B cell (primary cell): Measurements from ENCODE around the gene PPOX. TPM values are rescaled to one million over a fixed set of nuclear protein-coding genes. Genes with fewer than 3 reads are reported as not detected.
A peak's percentile ranks its signal among the peaks of the same experiment; 100 is the strongest.

Source experiments
- ATAC-seq: fragments of 200-7000 bp; cut with Tn5 transposase; one replicate; pipeline ENCODE4 v1.10.0; 2021; ENCODE audit warnings: low read depth, mild to moderate bottlenecking, moderate number of reproducible peaks, moderate library complexity
- CTCF ChIA-PET: fragments of 350-600 bp; sonication (Branson Sonifier 250); formaldehyde crosslinking; loops from one replicate; lab custom pipeline; 2021; ENCODE audit warnings: antibody characterized with exemption, inconsistent platforms; lab: Charles Lee
- POLR2A ChIA-PET: fragments of 350-600 bp; sonication (Branson Sonifier 250); formaldehyde crosslinking; loops from one replicate; lab custom pipeline; 2021; ENCODE audit warnings: antibody characterized with exemption; lab: Charles Lee
- DNase-seq: peaks from one replicate; pipeline ENCODE4 v3.0.0; 2013
- H2AFZ ChIP-seq: 2 replicates; pipeline ENCODE4 v1.6.1; 2012; ENCODE audit warnings: mild to moderate bottlenecking, low read depth, low read length; ENCODE audit not compliant: insufficient read depth, poor library complexity, severe bottlenecking
- H3K27ac ChIP-seq, 2 donors: 1 replicate in 1 of 2; 2 replicates in 1 of 2; pipeline ENCODE4 v1.5.1; 2012 to 2013; ENCODE audit warnings: low read length in 2 of 2, mild to moderate bottlenecking in 2 of 2, moderate library complexity in 1 of 2
- H3K27me3 ChIP-seq, 4 experiments: fragments of 200-600 bp in 1 of 4; sonication (generic) in 1 of 4; replicated peaks in 1 of 4; 1 replicate in 2 of 4; 2 replicates in 2 of 4; pipeline versions ENCODE4 v1.6.1 to v1.7.0; 2013 to 2016; ENCODE audit warnings: low read length in 3 of 4, mild to moderate bottlenecking in 2 of 4, mixed read lengths in 1 of 4, moderate library complexity in 1 of 4; ENCODE audit not compliant: insufficient read depth in 4 of 4, control insufficient read depth in 3 of 4; ENCODE audit errors: control extremely low read depth in 1 of 4
- H3K36me3 ChIP-seq, 2 experiments: replicated peaks in 1 of 2; 1 replicate in 1 of 2; 2 replicates in 1 of 2; pipeline versions ENCODE4 v1.6.1 to v1.7.1; 2013; ENCODE audit warnings: low read length in 1 of 2; ENCODE audit not compliant: insufficient read depth in 2 of 2, control insufficient read depth in 1 of 2; ENCODE audit errors: control extremely low read depth in 1 of 2, extremely low read depth in 1 of 2
- H3K4me1 ChIP-seq, 2 donors: fragments of 200-600 bp in 1 of 2; sonication (generic) in 1 of 2; 1 replicate in 1 of 2; 2 replicates in 1 of 2; pipeline versions ENCODE4 v1.5.1 to v1.6.1; 2013 to 2017; ENCODE audit warnings: low read length in 2 of 2; ENCODE audit not compliant: control insufficient read depth in 2 of 2, insufficient read depth in 2 of 2
- H3K4me2 ChIP-seq: replicated peaks from 2 replicates; pipeline ENCODE3; 2012; ENCODE audit warnings: mild to moderate bottlenecking, low read depth, low read length; ENCODE audit not compliant: poor library complexity, severe bottlenecking
- H3K4me3 ChIP-seq, 5 experiments: fragments of 200-600 bp in 1 of 5; sonication (generic) in 1 of 5; 1 replicate in 3 of 5; 2 replicates in 2 of 5; pipeline versions ENCODE4 v1.5.1 to v1.7.0; 2011 to 2016; ENCODE audit warnings: low read length in 4 of 5, mild to moderate bottlenecking in 4 of 5, low read depth in 2 of 5, control low read depth in 1 of 5, moderate library complexity in 1 of 5; ENCODE audit not compliant: insufficient read depth in 1 of 5; ENCODE audit errors: control extremely low read depth in 1 of 5, extremely low read depth in 1 of 5
- H3K79me2 ChIP-seq: fragments of 200-600 bp; sonication (generic); one replicate; pipeline ENCODE4 v1.6.0; 2016; ENCODE audit warnings: low read length; ENCODE audit not compliant: control insufficient read depth, insufficient read depth
- H3K9ac ChIP-seq: fragments of 200-600 bp; sonication (generic); 2 replicates; pipeline ENCODE4 v1.6.1; 2017; ENCODE audit warnings: mild to moderate bottlenecking, low read length, moderate library complexity
- H3K9me3 ChIP-seq, 3 donors: one replicate each; pipeline versions ENCODE4 v1.6.1 to v1.7.1; 2013; ENCODE audit warnings: low read length in 2 of 3; ENCODE audit not compliant: control insufficient read depth in 2 of 3, insufficient read depth in 1 of 3; ENCODE audit errors: control extremely low read depth in 1 of 3
- H4K20me1 ChIP-seq: 2 replicates; pipeline ENCODE4 v1.6.0; 2012; ENCODE audit warnings: mild to moderate bottlenecking, low read length; ENCODE audit not compliant: insufficient read depth, control insufficient read depth, poor library complexity, severe bottlenecking
- H3K27ac Mint-ChIP-seq: one replicate; pipeline ENCODE4 v1.8.0; 2021; ENCODE audit warnings: mixed read lengths
- H3K27me3 Mint-ChIP-seq: one replicate; pipeline ENCODE4 v1.8.0; 2021; ENCODE audit warnings: mixed read lengths
- H3K4me1 Mint-ChIP-seq: one replicate; pipeline ENCODE4 v1.8.0; 2021; ENCODE audit warnings: mixed read lengths
- H3K4me3 Mint-ChIP-seq: one replicate; pipeline ENCODE4 v1.8.0; 2021; ENCODE audit warnings: mixed read lengths
- H3K9me3 Mint-ChIP-seq: one replicate; pipeline ENCODE4 v1.8.0; 2022; ENCODE audit warnings: mixed read lengths; ENCODE audit not compliant: insufficient read depth
- EZH2 ChIP-seq: IDR thresholded peaks from 2 replicates; pipeline ENCODE4 v1.6.1; 2012; ENCODE audit warnings: borderline replicate concordance, low read depth, mild to moderate bottlenecking, moderate library complexity, low read length; ENCODE audit not compliant: insufficient read depth, poor library complexity, severe bottlenecking
- WGBS: methylation state at CpG from one replicate; pipeline ENCODE4 v1.1.5; 2013; ENCODE audit warnings: missing lambda C conversion rate; ENCODE audit not compliant: insufficient coverage; 5-methylcytosine and 5-hydroxymethylcytosine counted together
- intact Hi-C: fragments of 100-400 bp; cut with micrococcal nuclease; formaldehyde crosslinking; loops from one replicate; pipeline ENCODE4 v1.10.0; 2022
- polyA plus RNA-seq: library from polyadenylated mRNA; depleted of rRNA; stranded (reverse); fragments of >200 nt; gene quantifications from 2 replicates; pipeline ENCODE4 v1.2.3, GENCODE V29; 2012
- total RNA-seq, 2 donors: library from RNA; stranded (reverse); fragments of 120-200 nt in 1 of 2; gene quantifications; 1 replicate in 1 of 2; 2 replicates in 1 of 2; pipeline versions ENCODE4 v1.2.3 to v1.2.4, GENCODE V29; 2013 to 2022
- TF ChIP-seq, protein P1 (sequence below): fragments of 200-600 bp; IDR thresholded peaks from one replicate; pipeline ENCODE4 v1.8.0; 2022; ENCODE audit warnings: antibody characterized with exemption, mild to moderate bottlenecking

PPOX gene
- total and polyA plus RNA-seq, 2 donors (not counting 1 experiment from before 2014, with no cell fraction given): 65.6 to 82.3 TPM

DNA sequence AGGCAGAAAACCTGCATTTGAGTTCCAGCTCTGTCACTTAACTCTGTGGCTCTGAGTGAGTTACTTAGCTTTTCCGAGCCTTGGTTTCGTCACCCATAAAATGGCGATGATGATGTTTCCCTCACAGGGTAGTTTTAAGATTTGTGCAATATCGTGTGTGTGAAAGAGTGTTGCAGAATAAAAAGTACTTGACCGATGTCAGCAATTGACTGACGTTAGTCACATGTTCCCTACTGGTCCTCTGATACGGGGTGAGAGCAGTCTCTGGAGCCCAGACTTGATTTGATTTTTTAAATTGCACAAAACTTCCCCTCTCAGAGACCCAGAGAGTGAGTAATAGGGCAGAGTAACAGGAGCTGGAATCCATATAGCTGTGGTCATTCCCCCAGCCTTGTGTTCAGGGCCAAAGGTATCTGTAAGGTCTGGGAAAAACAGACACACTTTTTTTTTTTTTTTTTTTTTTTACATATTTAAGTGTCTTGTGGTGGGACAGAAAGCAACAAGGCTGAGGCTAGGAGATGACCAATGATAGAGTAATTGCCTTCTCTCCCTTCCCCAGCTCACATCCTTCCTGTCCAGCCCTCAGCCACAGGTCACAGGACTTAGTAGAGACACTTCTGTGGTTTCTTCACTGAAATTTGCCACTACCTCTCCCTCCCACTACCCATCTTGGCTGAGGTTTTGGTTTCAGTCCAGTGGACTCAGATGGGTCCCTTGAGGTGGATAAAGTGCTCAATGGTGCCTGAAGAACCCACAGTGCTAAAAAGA lies 50.9 kb downstream of the PPOX start:
- Mint-ChIP-seq H3K4me3 (no peak overlapping the region), H3K4me1 (peaks cover 27% of the 10 kb centered on the region), H3K27ac (no peak overlapping the region), H3K27me3 (peaks cover 30% of the 10 kb centered on the region), H3K9me3 (no peaks in the 10 kb centered on the region)
- peak; percentile 65 for DNase-seq
- Histone ChIP-seq H4K20me1 (no peaks in the 10 kb centered on the region), H3K27ac (no peak overlapping the region), H3K79me2 (no peaks in the 10 kb centered on the region), H3K4me3 (peak overlapping the region in 1 of 5 experiments; percentile 50), H2AFZ (no peak overlapping the region), H3K36me3 (peaks cover 5 to 24% of the 10 kb centered on the region in 2 experiments), H3K9ac (no peak overlapping the region), H3K27me3 (peaks cover 0 to 28% (median 16%) of the 10 kb centered on the region in 4 experiments), H3K4me2 (no peak overlapping the region), H3K4me1 (peaks cover 15 to 26% of the 10 kb centered on the region in 2 donors), H3K9me3 (no peaks in the 10 kb centered on the region)
- intact Hi-C loops: no loop called here
- WGBS: 87% methylated on average over 4 of the region's 7 CpGs
- POLR2A ChIA-PET: interaction anchor here (0.6 kb wide), 3 partner anchors 14 to 429 kb away, joined by 3 read pairs; no protein-coding TSS in a partner anchor
- TF ChIP-seq EZH2: no peak
- TF ChIP-seq, protein P1, sequence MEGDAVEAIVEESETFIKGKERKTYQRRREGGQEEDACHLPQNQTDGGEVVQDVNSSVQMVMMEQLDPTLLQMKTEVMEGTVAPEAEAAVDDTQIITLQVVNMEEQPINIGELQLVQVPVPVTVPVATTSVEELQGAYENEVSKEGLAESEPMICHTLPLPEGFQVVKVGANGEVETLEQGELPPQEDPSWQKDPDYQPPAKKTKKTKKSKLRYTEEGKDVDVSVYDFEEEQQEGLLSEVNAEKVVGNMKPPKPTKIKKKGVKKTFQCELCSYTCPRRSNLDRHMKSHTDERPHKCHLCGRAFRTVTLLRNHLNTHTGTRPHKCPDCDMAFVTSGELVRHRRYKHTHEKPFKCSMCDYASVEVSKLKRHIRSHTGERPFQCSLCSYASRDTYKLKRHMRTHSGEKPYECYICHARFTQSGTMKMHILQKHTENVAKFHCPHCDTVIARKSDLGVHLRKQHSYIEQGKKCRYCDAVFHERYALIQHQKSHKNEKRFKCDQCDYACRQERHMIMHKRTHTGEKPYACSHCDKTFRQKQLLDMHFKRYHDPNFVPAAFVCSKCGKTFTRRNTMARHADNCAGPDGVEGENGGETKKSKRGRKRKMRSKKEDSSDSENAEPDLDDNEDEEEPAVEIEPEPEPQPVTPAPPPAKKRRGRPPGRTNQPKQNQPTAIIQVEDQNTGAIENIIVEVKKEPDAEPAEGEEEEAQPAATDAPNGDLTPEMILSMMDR: no peak
- ATAC-seq: peak; percentile 79
- CTCF ChIA-PET: interaction anchor here (1.9 to 3.4 kb wide), 2 partner anchors 9 to 164 kb away, joined by 4 to 19 read pairs; partner anchors contain the start of gene TOMM40L

DNA sequence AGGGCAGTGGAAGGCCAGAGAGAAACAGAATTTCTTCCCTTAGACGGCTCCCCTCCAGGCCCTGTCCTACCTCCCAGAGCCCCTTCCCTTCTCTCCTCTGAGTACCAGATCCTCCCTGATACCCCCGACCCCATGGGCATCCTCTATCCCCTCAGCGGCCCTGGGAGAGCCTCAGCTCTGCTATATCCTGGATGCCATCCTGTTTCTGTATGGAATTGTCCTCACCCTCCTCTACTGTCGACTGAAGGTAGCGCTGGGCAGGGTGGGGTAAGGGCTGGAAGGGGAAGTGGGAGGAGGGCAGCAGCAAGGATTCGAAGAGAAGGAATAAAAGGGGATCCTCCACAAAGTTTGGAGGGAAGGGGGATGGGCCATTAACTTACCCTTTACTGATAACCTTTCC lies 51.6 kb downstream of the PPOX start:
- peaks cover 27% of the 10 kb centered on the region for H3K4me1 Mint-ChIP-seq
- H3K36me3 ChIP-seq: peaks cover 5 to 18% of the 10 kb centered on the region in 2 experiments
- H3K9me3 ChIP-seq: no peaks in the 10 kb centered on the region
- ChIA-PET CTCF (no interaction called here), POLR2A (interaction anchor here (0.6 kb wide), 2 partner anchors 99 to 428 kb away, joined by 3 read pairs; no protein-coding TSS in a partner anchor)
- no peak overlapping the region for H3K27ac Mint-ChIP-seq
- no peak overlapping the region for H3K4me3 ChIP-seq
- no peak overlapping the region for H3K4me2 ChIP-seq
- H4K20me1 ChIP-seq: no peaks in the 10 kb centered on the region
- no peak for ATAC-seq
- DNase-seq: no peak
- H3K9me3 Mint-ChIP-seq: no peaks in the 10 kb centered on the region
- TF ChIP-seq, protein P1: no peak
- TF ChIP-seq EZH2: no peak
- peaks cover 0 to 35% (median 24%) of the 10 kb centered on the region in 4 experiments for H3K27me3 ChIP-seq
- no peak overlapping the region for H3K27ac ChIP-seq
- H3K79me2 ChIP-seq: no peaks in the 10 kb centered on the region
- H3K9ac ChIP-seq: no peak overlapping the region
- WGBS: 82% methylated on average over 2 of the region's 6 CpGs
- H3K4me3 Mint-ChIP-seq: no peak overlapping the region
- peaks cover 37% of the 10 kb centered on the region for H3K27me3 Mint-ChIP-seq
- intact Hi-C loops: no loop called here
- peaks cover 15 to 26% of the 10 kb centered on the region in 2 donors for H3K4me1 ChIP-seq
- no peak overlapping the region for H2AFZ ChIP-seq
